GM12878 (cell line): ENCODE measurements around the gene PHACTR1. TPM values are rescaled to one million over a fixed set of nuclear protein-coding genes. Genes with fewer than 3 reads are reported as not detected.

Experiments
- ATAC-seq: fragments of 200-7000 bp; cut with Tn5 transposase; 3 replicates; pipeline ENCODE4 v1.9.1; 2020; ENCODE audit warnings: mild to moderate bottlenecking, moderate library complexity
- BruUV-seq: library from RNA; stranded (reverse); fragments of 400-500 nt; replicated peaks from 2 replicates; lab custom pipeline; 2021; lab: Mats Ljungman, UMichigan
- CTCF ChIA-PET: fragments of 300-600 bp; sonication (Branson Sonifier 250); formaldehyde crosslinking; extraction: SDS; loops from one replicate; lab custom pipeline; 2021; ENCODE audit warnings: inconsistent platforms; lab: Yijun Ruan, JAX
- POLR2A ChIA-PET: fragments of 350-600 bp; formaldehyde crosslinking; extraction: SDS; loops from one replicate; lab custom pipeline; 2021; ENCODE audit warnings: inconsistent platforms; lab: Charles Lee
- RAD21 ChIA-PET: fragments of 300-600 bp; sonication (Branson Sonifier 250); formaldehyde crosslinking; loops from one replicate; lab custom pipeline; 2023; ENCODE audit warnings: antibody characterized with exemption; ENCODE audit not compliant: unreplicated experiment; lab: Charles Lee
- SMC1A ChIA-PET: fragments of 300-600 bp; sonication (Branson Sonifier 250); formaldehyde crosslinking; loops from one replicate; lab custom pipeline; 2023; ENCODE audit not compliant: unreplicated experiment, uncharacterized antibody; lab: Charles Lee
- DNase-seq: peaks from one replicate; pipeline ENCODE4 v3.0.0-alpha.2; 2011; ENCODE audit warnings: low read depth, low spot score
- FAIRE-seq: peaks from 3 replicates; lab custom pipeline; 2011; peaks lifted over from hg19 to GRCh38; lab: Jason Lieb, UNC
- H2AFZ ChIP-seq: 2 replicates; pipeline ENCODE4 v1.6.0; 2011; ENCODE audit warnings: low read depth, low read length, control low read depth; ENCODE audit not compliant: control insufficient read depth
- H3K27ac ChIP-seq: 2 replicates; pipeline ENCODE4 v1.5.1; 2011; ENCODE audit warnings: control low read depth; ENCODE audit not compliant: control insufficient read depth, insufficient read depth
- H3K27me3 ChIP-seq, 2 experiments: replicated peaks in 1 of 2; 2 replicates each; pipeline versions ENCODE4 v1.6.0 to v1.6.1; 2011; ENCODE audit warnings: low read length in 1 of 2; ENCODE audit not compliant: control insufficient read depth in 2 of 2, insufficient read depth in 2 of 2
- H3K36me3 ChIP-seq, 2 experiments: 2 replicates each; pipeline ENCODE4 v1.5.1; 2011; ENCODE audit warnings: low read length in 1 of 2; ENCODE audit not compliant: control insufficient read depth in 2 of 2, insufficient read depth in 2 of 2
- H3K4me1 ChIP-seq: 2 replicates; pipeline ENCODE4 v1.6.1; 2011; ENCODE audit warnings: mild to moderate bottlenecking, low read length, moderate library complexity, mixed read lengths; ENCODE audit not compliant: control insufficient read depth, insufficient read depth
- H3K4me2 ChIP-seq: 2 replicates; pipeline ENCODE4 v1.6.0; 2011; ENCODE audit warnings: control low read depth; ENCODE audit not compliant: control insufficient read depth, insufficient read depth
- H3K4me3 ChIP-seq: fragments of 200-600 bp; sonication (generic); 2 replicates; pipeline ENCODE4 v1.5.1; 2016
- H3K79me2 ChIP-seq: 2 replicates; pipeline ENCODE4 v1.6.0; 2011; ENCODE audit warnings: low read length; ENCODE audit not compliant: control insufficient read depth, insufficient read depth
- H3K9ac ChIP-seq: 2 replicates; pipeline ENCODE4 v1.8.0; 2011; ENCODE audit warnings: low read length, control low read depth, mixed read lengths; ENCODE audit not compliant: control insufficient read depth, insufficient read depth
- H3K9me3 ChIP-seq: replicated peaks from 3 replicates; pipeline ENCODE4 v1.5.1; 2011; ENCODE audit warnings: mild to moderate bottlenecking, low read length; ENCODE audit not compliant: control insufficient read depth, insufficient read depth
- H4K20me1 ChIP-seq: 2 replicates; pipeline ENCODE4 v1.6.0; 2011; ENCODE audit not compliant: control insufficient read depth, insufficient read depth
- CREB1 ChIP-seq: IDR thresholded peaks from 2 replicates; pipeline ENCODE4 v1.6.1; 2012; ENCODE audit warnings: low read depth, mild to moderate bottlenecking, inconsistent platforms
- EED ChIP-seq: sonication (generic); IDR thresholded peaks from 2 replicates; pipeline ENCODE4 v1.6.1; 2016; ENCODE audit warnings: antibody characterized with exemption, low read depth
- ETV6 ChIP-seq, 2 experiments: fragments of 450-650 bp in 1 of 2; IDR thresholded peaks in 1 of 2; conservative IDR thresholded peaks in 1 of 2; 2 replicates each; pipeline ENCODE4 v1.6.1; 2014; ENCODE audit warnings: antibody characterized with exemption in 1 of 2, borderline replicate concordance in 1 of 2, low read depth in 1 of 2, mild to moderate bottlenecking in 1 of 2, moderate library complexity in 1 of 2
- MTA2 ChIP-seq: fragments of 450-650 bp; IDR thresholded peaks from 2 replicates; pipeline ENCODE4 v1.6.1; 2016; ENCODE audit warnings: low read depth, mild to moderate bottlenecking, moderate library complexity
- SREBF1 ChIP-seq: IDR thresholded peaks from 2 replicates; pipeline ENCODE4 v1.6.1; 2012; ENCODE audit warnings: mild to moderate bottlenecking, low read length
- TARDBP ChIP-seq: IDR thresholded peaks from 2 replicates; pipeline ENCODE4 v1.6.1; 2016; ENCODE audit warnings: borderline replicate concordance
- WRNIP1 ChIP-seq: IDR thresholded peaks from 2 replicates; pipeline ENCODE4 v1.6.1; 2011; ENCODE audit warnings: low read depth, low read length, improper control_type of control experiment, borderline replicate concordance
- WGBS: methylation state at CpG from one replicate; pipeline ENCODE4 v1.1.6; 2016; ENCODE audit warnings: low lambda C conversion rate; ENCODE audit not compliant: insufficient replicate concordance, insufficient coverage; ENCODE audit errors: missing lambda C conversion rate; 5-methylcytosine and 5-hydroxymethylcytosine counted together
- in situ Hi-C: fragments of 300-500 bp; cut with MboI; formaldehyde crosslinking; loops from 9 replicates; pipeline ENCODE4 v1.14.3; 2018; ENCODE audit warnings: mixed read lengths
- intact Hi-C: fragments of 100-400 bp; cut with micrococcal nuclease; formaldehyde crosslinking; loops from one replicate; pipeline ENCODE4 v1.14.2; 2022; ENCODE audit not compliant: unreplicated experiment
- polyA plus RNA-seq, 11 experiments: library from polyadenylated mRNA; depleted of rRNA in 4 of 11; unstranded in 6 of 11; stranded (reverse) in 5 of 11; fragments of >200 nt; fragmentation: Nextera tagmentation in 4 of 11; fragmentation: Illumina TruSeq in 1 of 11; extraction: Ambion mirVana in 4 of 11; extraction: Trizol in 1 of 11; gene quantifications; 1 replicate in 1 of 11; 2 replicates in 10 of 11; pipeline versions ENCODE4 v1.2.1 to v1.2.3, GENCODE V29; 2011 to 2016; ENCODE audit warnings: inconsistent platforms in 2 of 11, missing spikeins in 2 of 11, low read depth in 1 of 11
- total RNA-seq, 4 experiments: library from RNA; depleted of rRNA in 3 of 4; stranded (reverse); fragments of >200 nt in 3 of 4; fragmentation: Illumina TruSeq in 1 of 4; extraction: Trizol in 1 of 4; gene quantifications; 2 replicates each; pipeline versions ENCODE4 v1.2.1 to v1.2.3, GENCODE V29; 2013 to 2021
- TF ChIP-seq, protein P1 (sequence below): fragments of 150-350 bp; IDR thresholded peaks from 2 replicates; pipeline ENCODE4 v1.6.1; 2014; ENCODE audit warnings: mild to moderate bottlenecking, low read depth, low read length

Gene PHACTR1
- total and polyA plus RNA-seq, 10 of the 15 experiments (the other 5 are each of a cell fraction or from before 2014, with no cell fraction given): 34.2 to 94.6 (median 62.3) TPM

DNA sequence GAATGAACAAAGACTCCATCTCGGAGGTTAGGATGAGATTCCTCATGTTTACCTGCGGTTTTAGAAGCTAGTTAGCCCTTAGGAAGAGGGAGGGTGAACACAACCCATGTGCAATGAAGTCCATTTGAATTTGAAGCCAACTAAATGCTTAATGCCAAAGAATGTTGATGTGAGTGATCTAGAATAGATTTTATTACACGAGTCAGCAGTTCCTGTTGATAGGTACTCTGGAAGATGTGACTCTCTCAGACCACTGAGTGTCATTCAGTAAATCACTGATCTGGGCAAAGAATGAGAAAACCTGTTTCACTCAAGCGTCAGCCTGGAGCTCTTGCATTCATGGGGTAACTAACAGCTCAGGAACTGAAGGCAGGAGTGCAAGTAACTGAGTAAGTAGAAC, 505.5 kb downstream of the PHACTR1 start:
- no peaks in the 10 kb centered on the region for H3K9me3 ChIP-seq
- intact Hi-C loops (no loop called here), in situ Hi-C loops (no loop called here)
- no peak overlapping the region for H2AFZ ChIP-seq
- DNase-seq (no peak), ATAC-seq (no peak), FAIRE-seq (no peak)
- ChIA-PET POLR2A (no interaction called here), SMC1A (no interaction called here), CTCF (no interaction called here), RAD21 (no interaction called here)
- no peaks in the 10 kb centered on the region for H4K20me1 ChIP-seq
- H3K4me1 ChIP-seq: 0 out of 2 replicates have a peak, but pooled peaks cover 4% of the 10 kb centered on the region
- no peaks in the 10 kb centered on the region for H3K36me3 ChIP-seq
- H3K4me3 ChIP-seq: no peak overlapping the region
- no peak for TF ChIP-seq TARDBP
- TF ChIP-seq CREB1: no peak
- TF ChIP-seq EED: no peak
- no peak for TF ChIP-seq ETV6 (conservative IDR thresholded peaks at IDR 0.05 in 1 of 2, IDR thresholded peaks at IDR 0.05 in 1 of 2; ENCODE audit: borderline replicate concordance in 1 of 2, low read depth in 1 of 2)
- no peak for TF ChIP-seq SREBF1
- TF ChIP-seq WRNIP1: no peak
- TF ChIP-seq, protein P1, sequence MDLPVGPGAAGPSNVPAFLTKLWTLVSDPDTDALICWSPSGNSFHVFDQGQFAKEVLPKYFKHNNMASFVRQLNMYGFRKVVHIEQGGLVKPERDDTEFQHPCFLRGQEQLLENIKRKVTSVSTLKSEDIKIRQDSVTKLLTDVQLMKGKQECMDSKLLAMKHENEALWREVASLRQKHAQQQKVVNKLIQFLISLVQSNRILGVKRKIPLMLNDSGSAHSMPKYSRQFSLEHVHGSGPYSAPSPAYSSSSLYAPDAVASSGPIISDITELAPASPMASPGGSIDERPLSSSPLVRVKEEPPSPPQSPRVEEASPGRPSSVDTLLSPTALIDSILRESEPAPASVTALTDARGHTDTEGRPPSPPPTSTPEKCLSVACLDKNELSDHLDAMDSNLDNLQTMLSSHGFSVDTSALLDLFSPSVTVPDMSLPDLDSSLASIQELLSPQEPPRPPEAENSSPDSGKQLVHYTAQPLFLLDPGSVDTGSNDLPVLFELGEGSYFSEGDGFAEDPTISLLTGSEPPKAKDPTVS: no peak
- no peak for TF ChIP-seq MTA2
- BruUV-seq: no TSS peak
- H3K79me2 ChIP-seq: no peaks in the 10 kb centered on the region
- no peak overlapping the region for H3K4me2 ChIP-seq
- no peaks in the 10 kb centered on the region for H3K27me3 ChIP-seq
- H3K9ac ChIP-seq: no peak overlapping the region
- H3K27ac ChIP-seq: no peak overlapping the region
- WGBS: 60% methylated on average over 4 of the region's 4 CpGs
